GM12892 (cell line): Measurements from ENCODE around the gene NPIPB12.
"Not testable (repeated sequence)": the region's sequence is repeated elsewhere in the genome, so short reads cannot be mapped to it uniquely, and the experiment has no call there.

Experiments used
- POLR2A ChIP-seq: IDR thresholded peaks from 2 replicates; pipeline ENCODE4 v1.6.1; 2011; ENCODE audit warnings: low read depth, low read length, control low read depth
- TAF1 ChIP-seq: IDR thresholded peaks from 2 replicates; pipeline ENCODE4 v1.6.1; 2011; ENCODE audit warnings: low read depth, mild to moderate bottlenecking, control low read depth, low read length, borderline replicate concordance

GRCh38 chr16:29467654-29468366 is 38.4 kb downstream of the NPIPB12 start:
- TF ChIP-seq TAF1, POLR2A: not testable (repeated sequence)
